ENCODE results near the gene SOX14.

SOX14 gene

DNA sequence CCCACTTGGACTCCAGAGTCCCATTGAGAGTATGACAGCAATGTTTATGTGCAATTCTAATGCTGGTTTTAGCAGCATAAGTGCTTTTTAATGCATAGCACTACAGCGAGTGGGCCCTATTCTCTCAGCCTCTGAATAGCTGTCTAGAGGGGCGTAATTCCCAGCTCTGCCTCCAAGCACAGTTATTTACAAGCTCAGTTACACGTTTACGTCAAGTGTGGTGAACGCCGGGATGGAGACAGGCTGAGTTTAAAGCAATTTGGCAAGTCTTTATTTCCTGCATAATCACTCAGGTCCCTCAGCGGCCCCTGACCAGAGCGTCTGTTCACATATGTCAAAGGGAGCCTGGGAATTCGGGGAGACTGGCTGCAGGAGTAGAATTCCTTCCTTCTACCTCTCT, 43.9 kb downstream of the SOX14 start:
- TF ChIP-seq CTCF (IDR thresholded peaks at IDR 0.05; ENCODE audit: low read length) (no peak), EZH2 (IDR thresholded peaks at IDR 0.05; ENCODE audit: borderline replicate concordance, low read length) (no peak)
- H3K4me2 ChIP-seq (ENCODE audit: low read length): no peak overlapping the region
- no peaks in the 10 kb centered on the region for H3K27me3 ChIP-seq (ENCODE audit: insufficient read depth, low read length)
- no peaks in the 10 kb centered on the region for H4K20me1 ChIP-seq (ENCODE audit: insufficient read depth, low read length)
- H3K9me2 ChIP-seq (ENCODE audit: low read depth, low read length): no peaks in the 10 kb centered on the region
- no peak overlapping the region for H3K27ac ChIP-seq (ENCODE audit: low read depth, low read length, poor library complexity, severe bottlenecking)
- H3K79me2 ChIP-seq (ENCODE audit: insufficient read depth, low read length): no peaks in the 10 kb centered on the region
- no peak overlapping the region for H3K4me3 ChIP-seq (ENCODE audit: low read depth, low read length, poor library complexity, severe bottlenecking)
- no peaks in the 10 kb centered on the region for H3F3A ChIP-seq (ENCODE audit: insufficient read depth, low read length)
- no peaks in the 10 kb centered on the region for H3K36me3 ChIP-seq (ENCODE audit: insufficient read depth, low read length)
- no peaks in the 10 kb centered on the region for H3K4me1 ChIP-seq (ENCODE audit: insufficient read depth, low read length, severe bottlenecking)
- no peaks in the 10 kb centered on the region for H3K9me3 ChIP-seq (ENCODE audit: low read length)
- no peak overlapping the region for H2AFZ ChIP-seq (ENCODE audit: low read length)
- no peak overlapping the region for H3K9ac ChIP-seq (ENCODE audit: low read length)

GRCh38 chr3:137809509-137809908, 45.4 kb downstream of the SOX14 start:
- H4K20me1 ChIP-seq (ENCODE audit: insufficient read depth, low read length): no peaks in the 10 kb centered on the region
- H3K9ac ChIP-seq (ENCODE audit: low read length): no peak overlapping the region
- no peaks in the 10 kb centered on the region for H3F3A ChIP-seq (ENCODE audit: insufficient read depth, low read length)
- TF ChIP-seq CTCF (IDR thresholded peaks at IDR 0.05; ENCODE audit: low read length) (no peak), EZH2 (IDR thresholded peaks at IDR 0.05; ENCODE audit: borderline replicate concordance, low read length) (no peak)
- H2AFZ ChIP-seq (ENCODE audit: low read length): no peak overlapping the region
- H3K27ac ChIP-seq (ENCODE audit: low read depth, low read length, poor library complexity, severe bottlenecking): no peak overlapping the region
- H3K27me3 ChIP-seq (ENCODE audit: insufficient read depth, low read length): no peaks in the 10 kb centered on the region
- no peaks in the 10 kb centered on the region for H3K9me2 ChIP-seq (ENCODE audit: low read depth, low read length)
- H3K9me3 ChIP-seq (ENCODE audit: low read length): no peaks in the 10 kb centered on the region
- H3K4me2 ChIP-seq (ENCODE audit: low read length): no peak overlapping the region
- no peaks in the 10 kb centered on the region for H3K36me3 ChIP-seq (ENCODE audit: insufficient read depth, low read length)
- H3K4me1 ChIP-seq (ENCODE audit: insufficient read depth, low read length, severe bottlenecking): no peaks in the 10 kb centered on the region
- no peak overlapping the region for H3K4me3 ChIP-seq (ENCODE audit: low read depth, low read length, poor library complexity, severe bottlenecking)
- no peaks in the 10 kb centered on the region for H3K79me2 ChIP-seq (ENCODE audit: insufficient read depth, low read length)

- TF ChIP-seq EZH2 (IDR thresholded peaks at IDR 0.05; ENCODE audit: borderline replicate concordance, low read length): no peak
- no peak for TF ChIP-seq CTCF (IDR thresholded peaks at IDR 0.05; ENCODE audit: low read length)
- Histone ChIP-seq H3K27me3 (ENCODE audit: insufficient read depth, low read length) (no peaks in the 10 kb centered on the region), H3K9ac (ENCODE audit: low read length) (no peak overlapping the region), H2AFZ (ENCODE audit: low read length) (no peak overlapping the region), H3K4me2 (ENCODE audit: low read length) (no peak overlapping the region), H4K20me1 (ENCODE audit: insufficient read depth, low read length) (no peaks in the 10 kb centered on the region), H3F3A (ENCODE audit: insufficient read depth, low read length) (no peaks in the 10 kb centered on the region), H3K4me1 (ENCODE audit: insufficient read depth, low read length, severe bottlenecking) (no peaks in the 10 kb centered on the region), H3K4me3 (ENCODE audit: low read depth, low read length, poor library complexity, severe bottlenecking) (no peak overlapping the region), H3K79me2 (ENCODE audit: insufficient read depth, low read length) (no peaks in the 10 kb centered on the region), H3K27ac (ENCODE audit: low read depth, low read length, poor library complexity, severe bottlenecking) (no peak overlapping the region), H3K36me3 (ENCODE audit: insufficient read depth, low read length) (no peaks in the 10 kb centered on the region), H3K9me2 (ENCODE audit: low read depth, low read length) (no peaks in the 10 kb centered on the region), H3K9me3 (ENCODE audit: low read length) (no peaks in the 10 kb centered on the region)
Measured at GRCh38 chr3:137812023-137812422, 47.9 kb downstream of the SOX14 start.

Data from OCI-LY1 (cell line).